Measurements from ENCODE around the gene C3orf18.

The C3orf18 gene

GRCh38 chr3:50571486-50571885 is 3.9 kb upstream of the C3orf18 start:
- no peak overlapping the region for H3K14ac ChIP-seq (ENCODE audit: low read length in 2 of 2)
- H3K27ac ChIP-seq (ENCODE audit: low read length, poor library complexity, severe bottlenecking): no peak overlapping the region
- H4K91ac ChIP-seq (ENCODE audit: low read length): no peak overlapping the region
- 90% methylated on average over 4 of the region's 4 CpGs for WGBS
- peaks cover 25 to 30% of the 10 kb centered on the region in 2 experiments for H3K36me3 ChIP-seq (ENCODE audit: control insufficient read depth in 1 of 2, insufficient read depth in 2 of 2, low read depth in 1 of 2, low read length in 2 of 2)
- H3K4me1 ChIP-seq (ENCODE audit: control insufficient read depth, insufficient read depth, low read depth, low read length): peaks cover 21% of the 10 kb centered on the region
- no peak overlapping the region for H2AFZ ChIP-seq (ENCODE audit: low read depth, low read length)
- no peak overlapping the region for H4K8ac ChIP-seq (ENCODE audit: low read length)
- no peak for DNase-seq
- no peak overlapping the region for H3K4me2 ChIP-seq (ENCODE audit: low read length, poor library complexity, severe bottlenecking)
- H3K23ac ChIP-seq (ENCODE audit: low read length in 2 of 2): no peak overlapping the region
- no peak overlapping the region for H2BK120ac ChIP-seq (ENCODE audit: low read depth, low read length)
- H2BK12ac ChIP-seq (ENCODE audit: low read length in 2 of 2): no peak overlapping the region
- no peak overlapping the region for H2BK5ac ChIP-seq (ENCODE audit: low read depth, low read length, poor library complexity, severe bottlenecking)
- no peak overlapping the region for H3K4me3 ChIP-seq (ENCODE audit: insufficient read depth in 1 of 2, low read depth in 1 of 2, low read length in 2 of 2)
- H3K9me3 ChIP-seq (ENCODE audit: control insufficient read depth, low read length): no peaks in the 10 kb centered on the region
- H2AK5ac ChIP-seq (ENCODE audit: low read length, severe bottlenecking): no peak overlapping the region
- H3K4ac ChIP-seq (ENCODE audit: low read depth in 1 of 2, low read length in 2 of 2): no peak overlapping the region
- H3K27me3 ChIP-seq (ENCODE audit: control insufficient read depth in 1 of 2, insufficient read depth in 1 of 2, low read length in 2 of 2): no peaks in the 10 kb centered on the region
- peaks cover 13% of the 10 kb centered on the region for H3K79me1 ChIP-seq (replicated peaks; ENCODE audit: low read length, poor library complexity, severe bottlenecking)
- no peak overlapping the region for H3K9ac ChIP-seq (ENCODE audit: low read length)
- H2BK15ac ChIP-seq (ENCODE audit: low read depth, poor library complexity, severe bottlenecking): no peak overlapping the region
- H3K18ac ChIP-seq (ENCODE audit: low read depth in 1 of 2, low read length in 2 of 2): no peak overlapping the region

GRCh38 chr3:50570508-50571279 is 3.1 kb upstream of the C3orf18 start:
- Histone ChIP-seq H2BK15ac (ENCODE audit: low read depth, poor library complexity, severe bottlenecking) (peak overlapping the region; percentile 6), H3K4me2 (ENCODE audit: low read length, poor library complexity, severe bottlenecking) (no peak overlapping the region), H3K79me1 (replicated peaks; ENCODE audit: low read length, poor library complexity, severe bottlenecking) (peaks cover 13% of the 10 kb centered on the region), H3K9me3 (ENCODE audit: control insufficient read depth, low read length) (no peaks in the 10 kb centered on the region), H4K8ac (ENCODE audit: low read length) (peak overlapping the region; percentile 59), H2AFZ (ENCODE audit: low read depth, low read length) (no peak overlapping the region), H3K4me1 (ENCODE audit: control insufficient read depth, insufficient read depth, low read depth, low read length) (peaks cover 21% of the 10 kb centered on the region), H3K4ac (ENCODE audit: low read depth in 1 of 2, low read length in 2 of 2) (no peak overlapping the region), H3K18ac (ENCODE audit: low read depth in 1 of 2, low read length in 2 of 2) (no peak overlapping the region), H3K36me3 (ENCODE audit: control insufficient read depth in 1 of 2, insufficient read depth in 2 of 2, low read depth in 1 of 2, low read length in 2 of 2) (peaks cover 24 to 30% of the 10 kb centered on the region in 2 experiments), H2BK12ac (ENCODE audit: low read length in 2 of 2) (no peak overlapping the region), H4K91ac (ENCODE audit: low read length) (peak overlapping the region; percentile 52), H3K14ac (ENCODE audit: low read length in 2 of 2) (no peak overlapping the region), H3K27ac (ENCODE audit: low read length, poor library complexity, severe bottlenecking) (no peak overlapping the region), H3K9ac (ENCODE audit: low read length) (peak overlapping the region; percentile 97), H2BK5ac (ENCODE audit: low read depth, low read length, poor library complexity, severe bottlenecking) (no peak overlapping the region), H3K27me3 (ENCODE audit: control insufficient read depth in 1 of 2, insufficient read depth in 1 of 2, low read length in 2 of 2) (no peaks in the 10 kb centered on the region), H3K4me3 (ENCODE audit: insufficient read depth in 1 of 2, low read depth in 1 of 2, low read length in 2 of 2) (peak overlapping the region in 1 of 2 experiments; percentile 88), H2AK5ac (ENCODE audit: low read length, severe bottlenecking) (no peak overlapping the region), H3K23ac (ENCODE audit: low read length in 2 of 2) (no peak overlapping the region), H2BK120ac (ENCODE audit: low read depth, low read length) (no peak overlapping the region)
- WGBS: 95% methylated on average over 5 of the region's 5 CpGs
- DNase-seq: no peak

GRCh38 chr3:50568947-50569749 is 1.6 kb upstream of the C3orf18 start, which contains the start of gene HEMK1:
HEMK1 (plus strand) TSS chr3:50569522; CDS start chr3:50571105, 1,583 bp downstream.
- H2BK12ac ChIP-seq (ENCODE audit: low read length in 2 of 2): peak within 1 kb of the TSS in 1 of 2 experiments; percentile 66
- peak within 1 kb of the TSS; percentile 87 for H2BK5ac ChIP-seq (ENCODE audit: low read depth, low read length, poor library complexity, severe bottlenecking)
- H3K4ac ChIP-seq (ENCODE audit: low read depth in 1 of 2, low read length in 2 of 2): peak within 1 kb of the TSS in 1 of 2 experiments; percentile 94
- WGBS: 1% methylated on average over 50 of the region's 55 CpGs
- H2BK15ac ChIP-seq (ENCODE audit: low read depth, poor library complexity, severe bottlenecking): peak within 1 kb of the TSS; percentile 54
- H3K23ac ChIP-seq (ENCODE audit: low read length in 2 of 2): no peak within 1 kb of the TSS
- H3K9me3 ChIP-seq (ENCODE audit: control insufficient read depth, low read length): no peaks in the 10 kb centered on the region
- DNase-seq: peak; percentile 95
- H3K4me1 ChIP-seq (ENCODE audit: control insufficient read depth, insufficient read depth, low read depth, low read length): peaks cover 19% of the 10 kb centered on the region
- H3K79me1 ChIP-seq (replicated peaks; ENCODE audit: low read length, poor library complexity, severe bottlenecking): peaks cover 13% of the 10 kb centered on the region
- peak within 1 kb of the TSS; percentile 78 for H2BK120ac ChIP-seq (ENCODE audit: low read depth, low read length)
- peak within 1 kb of the TSS; percentile 97 for H3K9ac ChIP-seq (ENCODE audit: low read length)
- peak within 1 kb of the TSS; percentile 71 for H4K91ac ChIP-seq (ENCODE audit: low read length)
- H3K27ac ChIP-seq (ENCODE audit: low read length, poor library complexity, severe bottlenecking): peak within 1 kb of the TSS; percentile 92
- H3K4me3 ChIP-seq (ENCODE audit: insufficient read depth in 1 of 2, low read depth in 1 of 2, low read length in 2 of 2): peak within 1 kb of the TSS; percentile 64 to 88
- H3K14ac ChIP-seq (ENCODE audit: low read length in 2 of 2): peak within 1 kb of the TSS in 1 of 2 experiments; percentile 85
- H3K4me2 ChIP-seq (ENCODE audit: low read length, poor library complexity, severe bottlenecking): peak within 1 kb of the TSS; percentile 89
- H3K36me3 ChIP-seq (ENCODE audit: control insufficient read depth in 1 of 2, insufficient read depth in 2 of 2, low read depth in 1 of 2, low read length in 2 of 2): peaks cover 28 to 30% of the 10 kb centered on the region in 2 experiments
- peak within 1 kb of the TSS; percentile 94 for H4K8ac ChIP-seq (ENCODE audit: low read length)
- no peaks in the 10 kb centered on the region for H3K27me3 ChIP-seq (ENCODE audit: control insufficient read depth in 1 of 2, insufficient read depth in 1 of 2, low read length in 2 of 2)
- peak within 1 kb of the TSS; percentile 0 for H2AK5ac ChIP-seq (ENCODE audit: low read length, severe bottlenecking)
- H2AFZ ChIP-seq (ENCODE audit: low read depth, low read length): peak within 1 kb of the TSS; percentile 81
- peak within 1 kb of the TSS; percentile 94 to 95 for H3K18ac ChIP-seq (ENCODE audit: low read depth in 1 of 2, low read length in 2 of 2)

GRCh38 chr3:50567011-50567385 is 549 bp downstream of the C3orf18 start:
- peak overlapping the region in 1 of 2 experiments; percentile 9 for H3K4ac ChIP-seq (ENCODE audit: low read depth in 1 of 2, low read length in 2 of 2)
- H3K4me2 ChIP-seq (ENCODE audit: low read length, poor library complexity, severe bottlenecking): peak overlapping the region; percentile 74
- H2BK5ac ChIP-seq (ENCODE audit: low read depth, low read length, poor library complexity, severe bottlenecking): no peak overlapping the region
- no peaks in the 10 kb centered on the region for H3K9me3 ChIP-seq (ENCODE audit: control insufficient read depth, low read length)
- H3K9ac ChIP-seq (ENCODE audit: low read length): peak overlapping the region; percentile 97
- H2BK15ac ChIP-seq (ENCODE audit: low read depth, poor library complexity, severe bottlenecking): no peak overlapping the region
- peaks cover 11 to 12% of the 10 kb centered on the region in 2 experiments for H3K36me3 ChIP-seq (ENCODE audit: control insufficient read depth in 1 of 2, insufficient read depth in 2 of 2, low read depth in 1 of 2, low read length in 2 of 2)
- H4K91ac ChIP-seq (ENCODE audit: low read length): no peak overlapping the region
- peak overlapping the region; percentile 56 to 88 for H3K4me3 ChIP-seq (ENCODE audit: insufficient read depth in 1 of 2, low read depth in 1 of 2, low read length in 2 of 2)
- peak overlapping the region; percentile 60 for H2AFZ ChIP-seq (ENCODE audit: low read depth, low read length)
- WGBS: 61% methylated on average over 5 of the region's 11 CpGs
- H2BK120ac ChIP-seq (ENCODE audit: low read depth, low read length): peak overlapping the region; percentile 52
- no peak overlapping the region for H3K23ac ChIP-seq (ENCODE audit: low read length in 2 of 2)
- H2BK12ac ChIP-seq (ENCODE audit: low read length in 2 of 2): no peak overlapping the region
- H3K27ac ChIP-seq (ENCODE audit: low read length, poor library complexity, severe bottlenecking): no peak overlapping the region
- no peak for DNase-seq
- no peak overlapping the region for H3K14ac ChIP-seq (ENCODE audit: low read length in 2 of 2)
- peak overlapping the region; percentile 35 for H4K8ac ChIP-seq (ENCODE audit: low read length)
- H3K18ac ChIP-seq (ENCODE audit: low read depth in 1 of 2, low read length in 2 of 2): peak overlapping the region in 1 of 2 experiments; percentile 81
- H3K27me3 ChIP-seq (ENCODE audit: control insufficient read depth in 1 of 2, insufficient read depth in 1 of 2, low read length in 2 of 2): no peaks in the 10 kb centered on the region
- peaks cover 19% of the 10 kb centered on the region for H3K4me1 ChIP-seq (ENCODE audit: control insufficient read depth, insufficient read depth, low read depth, low read length)
- no peak overlapping the region for H2AK5ac ChIP-seq (ENCODE audit: low read length, severe bottlenecking)
- peaks cover 6% of the 10 kb centered on the region for H3K79me1 ChIP-seq (replicated peaks; ENCODE audit: low read length, poor library complexity, severe bottlenecking)
